ENCODE results near the gene TMEM203.

TMEM203 gene

DNA sequence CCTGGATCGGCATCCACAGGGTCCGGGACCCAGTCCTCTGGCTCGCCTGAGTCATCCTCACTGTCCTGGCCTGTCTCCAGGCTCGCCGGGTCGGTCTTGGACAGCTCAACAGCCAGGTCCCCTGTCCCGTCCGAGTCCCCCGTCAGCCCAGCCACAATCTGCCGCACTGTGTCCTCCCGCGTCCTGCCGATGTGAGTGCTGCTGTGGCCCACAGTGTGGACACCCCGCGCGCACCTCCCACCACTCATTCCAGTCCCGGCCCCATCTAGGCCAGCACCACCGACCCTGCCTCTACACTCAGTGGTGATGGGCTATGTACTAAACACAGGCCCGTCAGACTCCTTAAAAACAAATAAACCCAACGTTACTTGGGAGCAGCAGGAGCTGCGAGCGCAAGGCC lies 23.8 kb downstream of the TMEM203 start:
- no peak for DNase-seq (ENCODE audit: low read depth)

GRCh38 chr9:137180491-137180890 lies 25.0 kb downstream of the TMEM203 start:
- DNase-seq (ENCODE audit: low read depth) = no peak

DNA sequence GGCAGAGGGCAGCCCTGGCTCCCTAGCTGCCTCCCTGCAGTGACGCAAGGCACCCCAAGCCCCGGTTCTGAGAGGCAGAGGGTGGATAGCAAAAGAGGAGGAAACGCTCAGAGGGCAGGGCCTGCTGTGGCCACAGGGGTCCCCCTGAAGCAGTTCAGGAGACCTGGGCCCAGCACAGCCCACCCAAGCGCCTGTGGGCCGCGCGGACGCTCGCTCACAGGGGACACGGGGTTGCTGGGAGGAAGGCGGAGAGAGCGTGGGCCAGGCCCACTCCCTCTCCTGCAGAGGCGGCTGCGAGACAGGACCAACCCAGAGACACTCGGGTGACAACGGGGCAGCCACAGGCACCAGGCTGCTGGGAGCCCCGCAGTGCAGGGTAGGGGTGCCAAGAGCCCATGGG lies 25.7 kb downstream of the TMEM203 start:
- no peak for DNase-seq (ENCODE audit: low read depth)

GRCh38 chr9:137178939-137179630 lies 26.4 kb downstream of the TMEM203 start:
- no peak for DNase-seq (ENCODE audit: low read depth)

- no peak for DNase-seq (ENCODE audit: low read depth)
Observed at GRCh38 chr9:137178201-137178938, 27.1 kb downstream of the TMEM203 start.

DNA sequence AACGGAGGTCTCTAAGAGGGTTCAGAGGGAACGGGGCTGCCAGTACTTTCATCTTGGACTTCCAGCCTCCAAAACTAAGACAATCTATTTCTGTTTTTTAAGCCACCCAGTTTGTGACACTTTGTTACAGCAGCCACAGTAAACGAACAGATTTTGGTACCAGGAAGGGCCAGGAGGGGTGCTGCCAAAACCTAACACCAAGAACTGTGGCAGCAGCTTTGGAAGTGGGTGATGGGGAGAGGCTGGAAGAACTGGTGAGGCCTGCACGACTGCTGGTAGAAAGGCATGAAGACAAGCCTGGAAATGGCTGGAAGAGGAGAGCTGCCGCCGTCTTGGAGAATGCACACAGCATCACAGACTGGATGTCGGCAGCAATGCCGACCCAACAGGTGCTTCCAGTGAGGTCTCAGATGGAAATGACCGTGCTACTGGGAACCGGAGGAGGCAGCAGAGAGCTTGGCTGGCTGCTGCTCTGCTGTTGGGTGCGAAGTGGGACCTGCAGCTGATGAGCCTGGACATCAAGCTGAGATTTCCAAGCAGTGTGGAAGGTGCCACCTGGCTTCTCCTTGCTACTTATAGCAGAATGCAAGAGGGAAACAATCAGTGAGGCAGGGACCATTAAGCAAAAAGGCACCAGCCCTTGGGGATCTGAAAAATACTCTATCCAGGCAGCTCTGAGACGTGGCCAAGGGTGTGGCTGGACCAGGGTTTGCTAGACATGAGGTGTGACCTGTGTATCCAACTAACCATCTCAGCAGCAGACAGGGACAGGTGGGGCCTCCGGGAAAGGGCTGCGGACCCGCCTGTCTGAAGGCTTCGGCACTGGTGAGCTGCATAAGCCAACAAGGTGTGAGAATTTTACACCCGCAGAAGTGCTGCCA lies 28.9 kb downstream of the TMEM203 start:
- no peak for DNase-seq (ENCODE audit: low read depth)

DNA sequence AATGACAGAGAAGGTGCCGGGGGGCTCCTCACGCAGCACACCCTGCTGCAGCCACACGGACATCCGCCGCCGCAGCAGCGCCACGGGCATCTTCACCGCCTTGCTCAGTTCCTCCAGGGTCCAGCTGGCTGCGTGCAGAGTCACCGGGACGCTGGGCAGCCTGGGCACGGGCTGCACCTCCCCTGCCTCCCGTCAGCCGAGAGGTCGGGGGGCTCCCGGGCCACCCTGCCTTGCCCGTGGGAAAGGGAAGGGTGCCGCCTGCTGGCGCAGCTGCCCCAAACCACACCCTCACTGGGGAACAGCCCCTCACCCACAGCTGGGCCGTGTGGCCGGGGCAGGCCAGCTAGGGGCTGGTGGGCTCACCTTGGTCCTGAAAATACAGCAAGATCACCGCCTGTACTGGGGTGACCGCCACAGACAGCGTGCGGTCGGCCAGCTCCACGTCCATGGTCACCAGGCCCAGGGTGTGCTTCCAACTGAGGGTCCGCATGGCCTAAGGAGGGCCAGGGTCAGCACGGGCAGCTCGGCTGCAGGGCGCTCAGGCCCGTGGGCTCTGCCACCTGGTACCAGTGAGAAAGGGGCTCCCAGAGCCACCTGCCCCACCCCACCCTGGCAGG lies 30.0 kb downstream of the TMEM203 start:
- DNase-seq (ENCODE audit: low read depth) = no peak

DNA sequence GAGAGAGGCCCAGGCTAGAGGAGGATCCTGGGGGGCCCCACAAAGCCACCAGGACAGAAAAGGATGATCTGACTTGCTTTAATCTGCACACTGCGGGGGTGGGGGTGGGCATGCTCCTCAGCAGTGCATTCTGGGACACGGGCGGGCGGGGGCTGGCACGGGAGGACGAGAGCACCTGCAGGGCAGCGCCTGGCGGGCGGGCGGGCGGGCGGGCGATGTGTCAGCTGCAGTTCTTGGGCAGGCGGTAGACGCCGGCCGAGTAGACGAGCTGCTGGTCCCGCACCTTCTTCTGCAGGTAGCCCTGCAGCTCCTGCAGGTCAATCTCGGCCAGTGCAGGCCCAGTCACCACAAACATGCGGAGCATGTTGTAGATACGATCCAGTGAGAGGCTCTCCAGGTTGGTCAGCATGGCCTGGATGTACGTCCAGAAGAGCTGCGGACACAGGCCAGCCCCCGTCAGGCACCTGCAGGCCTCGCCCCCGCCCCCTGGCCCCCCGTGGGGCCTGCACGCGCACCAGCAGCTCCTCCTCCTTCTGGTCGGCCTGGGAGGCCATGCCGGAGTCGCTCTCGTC lies 30.6 kb downstream of the TMEM203 start:
- no peak for DNase-seq (ENCODE audit: low read depth)

DNA sequence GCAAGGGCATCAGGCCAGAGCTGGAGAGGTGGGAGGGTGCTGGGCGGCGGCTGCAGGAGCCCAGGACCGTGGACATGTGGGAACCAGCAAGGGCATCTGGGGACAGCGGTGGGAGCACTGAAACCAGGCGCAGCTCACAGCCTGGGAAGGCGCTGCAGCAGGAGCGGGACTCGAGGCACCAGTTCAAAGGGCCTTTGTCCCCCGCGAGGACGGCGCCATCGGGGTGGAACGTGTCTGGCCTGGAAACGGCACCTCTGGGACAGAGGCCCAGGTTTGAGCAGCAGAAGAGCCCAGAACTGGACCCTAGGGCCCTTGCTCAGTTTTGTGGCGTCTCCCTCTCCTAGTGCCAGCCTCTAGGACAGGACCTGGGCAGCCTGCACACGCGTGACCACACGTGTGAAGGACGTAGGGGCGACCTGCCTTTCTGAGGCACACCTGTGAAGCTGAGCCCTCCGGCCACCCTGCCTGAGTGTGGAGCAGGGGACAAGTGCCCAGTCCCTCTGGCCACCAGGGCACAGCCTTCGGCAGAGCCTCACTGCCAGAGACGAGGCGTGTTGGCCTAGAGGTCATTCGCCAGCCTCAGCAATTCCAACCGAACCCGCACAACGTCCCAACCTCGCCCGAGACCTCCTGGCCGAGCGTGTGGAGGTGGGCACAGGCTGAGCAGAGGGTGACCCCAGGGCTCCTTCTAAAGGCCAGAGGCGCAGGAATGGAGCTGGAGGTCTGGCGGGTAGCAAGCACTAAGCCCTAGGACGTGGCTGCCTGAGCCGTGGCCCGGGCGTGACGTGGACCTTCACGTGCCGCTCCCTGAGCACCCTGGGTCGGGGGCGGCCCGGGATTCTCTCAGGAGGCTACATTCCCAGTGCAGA lies 31.4 kb downstream of the TMEM203 start:
- DNase-seq (ENCODE audit: low read depth) = no peak

- DNase-seq (ENCODE audit: low read depth) = no peak
Observed at GRCh38 chr9:137172901-137173795, 32.3 kb downstream of the TMEM203 start.

DNA sequence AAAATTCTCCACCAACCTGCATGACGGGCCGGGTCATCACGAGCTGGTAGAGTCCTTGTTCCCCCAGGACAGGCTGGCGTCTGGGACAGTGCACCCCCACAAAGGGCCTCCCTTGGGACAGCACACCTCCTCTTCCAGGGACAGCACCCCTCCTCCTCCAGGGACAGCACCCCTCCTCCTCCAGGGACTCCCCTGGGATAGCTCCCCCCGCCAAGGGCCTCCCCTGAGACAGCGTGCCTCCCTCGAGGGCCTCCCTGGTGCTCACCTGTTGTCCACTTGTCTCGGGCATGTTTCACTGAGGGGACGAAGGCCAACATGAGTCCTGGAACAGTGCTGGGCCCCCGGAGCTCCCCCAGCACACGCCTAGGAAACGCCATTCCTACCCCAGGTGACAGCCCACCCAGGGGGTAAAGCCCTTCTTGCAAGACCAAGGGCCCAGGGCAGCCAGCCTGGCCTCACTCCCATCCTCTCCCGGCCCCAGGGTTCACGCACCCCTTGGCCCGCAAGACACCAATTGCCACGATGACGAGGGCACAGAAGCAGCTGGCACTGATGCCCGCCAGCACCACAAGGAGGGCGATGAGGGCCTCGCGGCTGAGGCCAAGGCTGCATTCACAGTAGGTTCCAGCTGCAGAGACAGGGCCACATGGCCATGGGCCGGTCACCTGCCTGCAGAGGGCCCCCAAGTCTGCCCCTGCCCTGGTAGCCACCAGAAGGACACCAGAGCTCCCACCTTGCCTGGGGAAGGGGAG lies 34.1 kb downstream of the TMEM203 start:
- no peak for DNase-seq (ENCODE audit: low read depth)

GRCh38 chr9:137170486-137171148 lies 34.8 kb downstream of the TMEM203 start:
- no peak for DNase-seq (ENCODE audit: low read depth)

GRCh38 chr9:137169896-137170358 lies 35.5 kb downstream of the TMEM203 start, which contains the start of gene LRRC26:
LRRC26 (minus strand) TSS chr9:137170051; CDS start chr9:137169943, 108 bp downstream.
- no peak for DNase-seq (ENCODE audit: low read depth)

GRCh38 chr9:137168904-137169856 lies 36.3 kb downstream of the TMEM203 start:
- DNase-seq (ENCODE audit: low read depth) = no peak

DNA sequence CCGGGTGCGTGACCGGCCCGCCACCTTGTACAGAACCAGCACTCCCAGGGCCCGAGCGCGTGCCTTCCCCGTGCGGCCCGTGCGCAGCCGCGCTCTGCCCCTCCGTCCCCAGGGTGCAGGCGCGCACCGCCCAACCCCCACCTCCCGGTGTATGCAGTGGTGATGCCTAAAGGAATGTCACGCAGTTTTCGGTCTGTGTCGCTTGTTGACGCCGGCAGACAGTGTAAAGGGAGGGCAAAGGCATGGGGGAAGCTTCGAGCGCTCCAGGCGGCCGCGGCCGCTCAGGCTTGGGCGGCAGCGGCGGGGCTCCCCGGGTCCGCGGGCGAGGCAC lies 36.9 kb downstream of the TMEM203 start:
- DNase-seq (ENCODE audit: low read depth) = no peak

GRCh38 chr9:137167747-137168572 lies 37.5 kb downstream of the TMEM203 start:
- no peak for DNase-seq (ENCODE audit: low read depth)

Measured in T follicular helper cell (primary cell).